Endothelial cell of umbilical vein (primary cell): ENCODE measurements around the gene PDE1C.

ENCODE experiments used
- EZH2 ChIP-seq: IDR thresholded peaks from 2 replicates; pipeline ENCODE4 v1.6.1; 2012; ENCODE audit warnings: borderline replicate concordance, low read depth, mild to moderate bottlenecking, moderate library complexity, low read length, inconsistent platforms; ENCODE audit not compliant: severe bottlenecking
- POLR2A ChIP-seq: IDR thresholded peaks from 2 replicates; pipeline ENCODE4 v1.6.1; 2012; ENCODE audit warnings: low read depth, mild to moderate bottlenecking, control low read depth, low read length
- POLR2AphosphoS5 ChIP-seq: IDR thresholded peaks from 2 replicates; pipeline ENCODE4 v1.6.1; 2012; ENCODE audit warnings: low read depth, mild to moderate bottlenecking, control low read depth, low read length, moderate library complexity; ENCODE audit not compliant: insufficient read depth
- TF ChIP-seq, protein P1 (sequence below), 2 donors: IDR thresholded peaks; 1 replicate in 1 of 2; 2 replicates in 1 of 2; pipeline ENCODE4 v1.5.1; 2011; ENCODE audit warnings: low read length in 2 of 2, mild to moderate bottlenecking in 2 of 2, moderate library complexity in 2 of 2, control low read depth in 1 of 2, inconsistent platforms in 1 of 2, low read depth in 1 of 2; ENCODE audit not compliant: insufficient read depth in 1 of 2; ENCODE audit errors: extremely low read depth in 1 of 2

DNA sequence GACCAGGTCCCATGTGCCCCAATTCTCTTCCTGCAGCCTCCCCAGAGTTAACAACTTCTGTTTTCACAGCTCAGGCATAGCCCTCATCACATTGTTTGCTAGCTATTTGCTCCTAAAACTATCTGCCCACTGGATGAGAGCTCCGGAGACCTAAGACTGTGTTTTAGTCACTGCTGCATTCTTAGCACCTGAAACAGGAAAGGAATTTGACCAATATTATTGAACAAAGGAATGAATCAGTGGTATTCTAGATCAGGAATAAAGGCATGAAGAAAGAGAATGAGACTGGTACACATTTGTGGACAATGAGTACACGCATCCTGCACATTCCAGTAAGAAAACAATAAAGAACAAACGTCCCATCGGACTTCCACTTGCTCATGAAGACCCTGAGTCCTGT, 328.4 kb downstream of the PDE1C start:
- TF ChIP-seq, protein P1, sequence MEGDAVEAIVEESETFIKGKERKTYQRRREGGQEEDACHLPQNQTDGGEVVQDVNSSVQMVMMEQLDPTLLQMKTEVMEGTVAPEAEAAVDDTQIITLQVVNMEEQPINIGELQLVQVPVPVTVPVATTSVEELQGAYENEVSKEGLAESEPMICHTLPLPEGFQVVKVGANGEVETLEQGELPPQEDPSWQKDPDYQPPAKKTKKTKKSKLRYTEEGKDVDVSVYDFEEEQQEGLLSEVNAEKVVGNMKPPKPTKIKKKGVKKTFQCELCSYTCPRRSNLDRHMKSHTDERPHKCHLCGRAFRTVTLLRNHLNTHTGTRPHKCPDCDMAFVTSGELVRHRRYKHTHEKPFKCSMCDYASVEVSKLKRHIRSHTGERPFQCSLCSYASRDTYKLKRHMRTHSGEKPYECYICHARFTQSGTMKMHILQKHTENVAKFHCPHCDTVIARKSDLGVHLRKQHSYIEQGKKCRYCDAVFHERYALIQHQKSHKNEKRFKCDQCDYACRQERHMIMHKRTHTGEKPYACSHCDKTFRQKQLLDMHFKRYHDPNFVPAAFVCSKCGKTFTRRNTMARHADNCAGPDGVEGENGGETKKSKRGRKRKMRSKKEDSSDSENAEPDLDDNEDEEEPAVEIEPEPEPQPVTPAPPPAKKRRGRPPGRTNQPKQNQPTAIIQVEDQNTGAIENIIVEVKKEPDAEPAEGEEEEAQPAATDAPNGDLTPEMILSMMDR (IDR thresholded peaks at IDR 0.05; ENCODE audit: extremely low read depth in 1 of 2, insufficient read depth in 1 of 2, low read depth in 1 of 2, low read length in 2 of 2), result no peak
- TF ChIP-seq POLR2AphosphoS5 (no peak), POLR2A (no peak), EZH2 (no peak)
